Erythroblast (primary cell): ENCODE results near the gene CCDC188.

ENCODE experiments used
- GATA1 ChIP-seq: IDR thresholded peaks from 2 replicates; pipeline ENCODE4 v1.6.1; 2011; ENCODE audit warnings: low read depth, mild to moderate bottlenecking, control low read depth, low read length, moderate library complexity
- POLR2A ChIP-seq: IDR thresholded peaks from 2 replicates; pipeline ENCODE4 v1.6.1; 2011; ENCODE audit warnings: mild to moderate bottlenecking, low read length

- TF ChIP-seq POLR2A (no peak), GATA1 (no peak)
Measured at GRCh38 chr22:20136603-20136873, 14.3 kb downstream of the CCDC188 start.
